NCI-H1436 (cell line): Measurements from ENCODE around the gene CXCL1.

ENCODE experiments used
- DNase-seq: peaks from one replicate; lab custom pipeline; 2025; lab: John Stamatoyannopoulos, UW

CXCL1 gene

GRCh38 chr4:73852771-73853170 lies 16.4 kb upstream of the CXCL1 start:
- DNase-seq = no peak

GRCh38 chr4:73853246-73853704 lies 15.9 kb upstream of the CXCL1 start, which contains the start of gene PF4V1:
PF4V1 (plus strand) TSS chr4:73853296; CDS start chr4:73853363, 67 bp downstream.
- no peak for DNase-seq

GRCh38 chr4:73853718-73854473 lies 15.3 kb upstream of the CXCL1 start:
- DNase-seq = no peak

- DNase-seq = no peak
Measured at GRCh38 chr4:73855406-73855805, 13.8 kb upstream of the CXCL1 start.

- DNase-seq = no peak
Measured at GRCh38 chr4:73856518-73856917, 12.7 kb upstream of the CXCL1 start.

- DNase-seq = no peak
Measured at GRCh38 chr4:73859614-73860088, 9.5 kb upstream of the CXCL1 start.

- DNase-seq = no peak
Measured at GRCh38 chr4:73860181-73860580, 9.0 kb upstream of the CXCL1 start.

GRCh38 chr4:73860917-73861316 lies 8.3 kb upstream of the CXCL1 start:
- DNase-seq = no peak

GRCh38 chr4:73862322-73862721 lies 6.9 kb upstream of the CXCL1 start:
- DNase-seq = no peak

GRCh38 chr4:73864365-73864764 lies 4.8 kb upstream of the CXCL1 start:
- DNase-seq = no peak

- DNase-seq = no peak
Measured at GRCh38 chr4:73864961-73865360, 4.2 kb upstream of the CXCL1 start.

- no peak for DNase-seq
Measured at GRCh38 chr4:73865431-73866096, 3.6 kb upstream of the CXCL1 start.

GRCh38 chr4:73866246-73866645 lies 2.9 kb upstream of the CXCL1 start:
- no peak for DNase-seq

- DNase-seq = no peak
Measured at GRCh38 chr4:73867783-73868182, 1.4 kb upstream of the CXCL1 start.

GRCh38 chr4:73868206-73869129 lies 725 bp upstream of the CXCL1 start:
- DNase-seq = no peak

- DNase-seq = no peak
Measured at GRCh38 chr4:73870260-73870659, 1.1 kb downstream of the CXCL1 start.

- no peak for DNase-seq
Measured at GRCh38 chr4:73870768-73871167, 1.6 kb downstream of the CXCL1 start.

- DNase-seq = no peak
Measured at GRCh38 chr4:73871511-73872310, 2.5 kb downstream of the CXCL1 start.

- no peak for DNase-seq
Measured at GRCh38 chr4:73872316-73873108, 3.3 kb downstream of the CXCL1 start.

- no peak for DNase-seq
Measured at GRCh38 chr4:73874386-73874785, 5.2 kb downstream of the CXCL1 start.

GRCh38 chr4:73875401-73875800 lies 6.2 kb downstream of the CXCL1 start:
- no peak for DNase-seq
